IMR-90 (cell line): ENCODE results near the gene SPG11. TPM values are rescaled to one million over a fixed set of nuclear protein-coding genes. Genes with fewer than 3 reads are reported as not detected.

Source experiments
- ELK1 ChIP-seq: fragments of 150-350 bp; IDR thresholded peaks from 2 replicates; pipeline ENCODE4 v1.6.1; 2016; ENCODE audit warnings: low read depth, mild to moderate bottlenecking, low read length, moderate library complexity, borderline replicate concordance
- polyA plus RNA-seq, 3 experiments: library from polyadenylated mRNA; depleted of rRNA; stranded (reverse); fragments of >200 nt; gene quantifications; 2 replicates each; pipeline ENCODE4 v1.2.3, GENCODE V29; 2012; ENCODE audit warnings: low replicate concordance in 1 of 3
- total RNA-seq: library from RNA; depleted of rRNA; stranded (reverse); fragments of >200 nt; gene quantifications from 2 replicates; pipeline ENCODE4 v1.2.3, GENCODE V29; 2012

SPG11 gene
- total and polyA plus RNA-seq, 2 of the 4 experiments (the other 2 are of a cell fraction), result 30.8 to 32.6 TPM

GRCh38 chr15:44711096-44711742, 47.8 kb upstream of the SPG11 start, which contains the start of the genes B2M and PATL2 (continued):
- no peak for TF ChIP-seq ELK1
